Ishikawa (cell line): ENCODE measurements around the gene GALNT9.

ENCODE experiments used
- CEBPB ChIP-seq: IDR thresholded peaks from 2 replicates; pipeline ENCODE4 v1.6.1; 2012
- CREB1 ChIP-seq: IDR thresholded peaks from 2 replicates; pipeline ENCODE4 v1.6.1; 2012; ENCODE audit warnings: low read depth
- EGR1 ChIP-seq: IDR thresholded peaks from 2 replicates; pipeline ENCODE4 v1.6.1; 2012
- EP300 ChIP-seq: IDR thresholded peaks from 2 replicates; pipeline ENCODE4 v1.6.1; 2012; ENCODE audit warnings: borderline replicate concordance
- FOXM1 ChIP-seq: IDR thresholded peaks from 2 replicates; pipeline ENCODE4 v1.6.1; 2012; ENCODE audit warnings: low read depth, borderline replicate concordance
- MAX ChIP-seq: IDR thresholded peaks from 2 replicates; pipeline ENCODE4 v1.6.1; 2012
- NFIC ChIP-seq: IDR thresholded peaks from 2 replicates; pipeline ENCODE4 v1.6.1; 2012
- RAD21 ChIP-seq: IDR thresholded peaks from 2 replicates; pipeline ENCODE4 v1.6.1; 2012; ENCODE audit warnings: low read depth
- REST ChIP-seq: IDR thresholded peaks from 2 replicates; pipeline ENCODE4 v1.6.1; 2012; ENCODE audit warnings: low read depth, mild to moderate bottlenecking
- TAF1 ChIP-seq: IDR thresholded peaks from 2 replicates; pipeline ENCODE4 v1.6.1; 2012; ENCODE audit warnings: low read depth, mild to moderate bottlenecking
- TCF12 ChIP-seq: IDR thresholded peaks from 2 replicates; pipeline ENCODE4 v1.6.1; 2012; ENCODE audit warnings: low read depth
- TEAD4 ChIP-seq: IDR thresholded peaks from 2 replicates; pipeline ENCODE4 v1.6.1; 2012
- USF1 ChIP-seq: IDR thresholded peaks from 2 replicates; pipeline ENCODE4 v1.6.1; 2012
- YY1 ChIP-seq: IDR thresholded peaks from 2 replicates; pipeline ENCODE4 v1.6.1; 2012; ENCODE audit warnings: low read depth
- ZBTB7A ChIP-seq: IDR thresholded peaks from 2 replicates; pipeline ENCODE4 v1.6.1; 2012; ENCODE audit warnings: low read depth

Gene GALNT9

GRCh38 chr12:132229926-132230325 is 99.5 kb downstream of the GALNT9 start:
- TF ChIP-seq NFIC: no peak
- no peak for TF ChIP-seq REST
- no peak for TF ChIP-seq TEAD4
- no peak for TF ChIP-seq USF1
- TF ChIP-seq YY1: no peak
- no peak for TF ChIP-seq TCF12
- no peak for TF ChIP-seq CEBPB
- no peak for TF ChIP-seq EP300
- no peak for TF ChIP-seq MAX
- no peak for TF ChIP-seq RAD21
- TF ChIP-seq TAF1: no peak
- no peak for TF ChIP-seq ZBTB7A
- no peak for TF ChIP-seq EGR1
- TF ChIP-seq FOXM1: no peak

GRCh38 chr12:132229193-132229760 is 100.1 kb downstream of the GALNT9 start:
- TF ChIP-seq REST: no peak
- no peak for TF ChIP-seq RAD21
- TF ChIP-seq TCF12: no peak
- no peak for TF ChIP-seq USF1
- TF ChIP-seq ZBTB7A: no peak
- TF ChIP-seq CREB1: no peak
- no peak for TF ChIP-seq NFIC
- no peak for TF ChIP-seq YY1
- TF ChIP-seq EP300: no peak
- no peak for TF ChIP-seq CEBPB
- no peak for TF ChIP-seq TEAD4
- TF ChIP-seq TAF1: no peak

- no peak for TF ChIP-seq CEBPB
- no peak for TF ChIP-seq MAX
- TF ChIP-seq ZBTB7A: no peak
- TF ChIP-seq TEAD4: no peak
- no peak for TF ChIP-seq FOXM1
- no peak for TF ChIP-seq EP300
- no peak for TF ChIP-seq TCF12
- no peak for TF ChIP-seq EGR1
- no peak for TF ChIP-seq USF1
- TF ChIP-seq REST: no peak
- TF ChIP-seq RAD21: no peak
- TF ChIP-seq CREB1: no peak
- TF ChIP-seq TAF1: no peak
- no peak for TF ChIP-seq YY1
Observed at GRCh38 chr12:132228476-132229192, 100.8 kb downstream of the GALNT9 start.
